CD14-positive monocyte (primary cell): ENCODE data around the gene ARL15. TPM values are rescaled to one million over a fixed set of nuclear protein-coding genes. Genes with fewer than 3 reads are reported as not detected.

Experiments used
- DNase-seq, 3 donors: peaks; one replicate each; pipeline ENCODE4 v3.0.0-alpha.2; 2011 to 2022
- H2AFZ ChIP-seq: 2 replicates; pipeline ENCODE4 v1.6.0; 2012; ENCODE audit warnings: mild to moderate bottlenecking, low read depth, low read length, inconsistent platforms; ENCODE audit not compliant: insufficient read depth, poor library complexity, severe bottlenecking
- H3K27ac ChIP-seq, 2 donors: 1 replicate in 1 of 2; 2 replicates in 1 of 2; pipeline ENCODE4 v1.5.1; 2012 to 2013; ENCODE audit warnings: low read length in 2 of 2, control low read depth in 1 of 2, inconsistent platforms in 1 of 2, low read depth in 1 of 2, mild to moderate bottlenecking in 1 of 2
- H3K27me3 ChIP-seq, 2 donors: one replicate each; pipeline versions ENCODE4 v1.6.0 to v1.6.1; 2011 to 2013; ENCODE audit warnings: low read length in 2 of 2; ENCODE audit not compliant: control insufficient read depth in 2 of 2, insufficient read depth in 2 of 2
- H3K36me3 ChIP-seq, 2 donors: replicated peaks in 1 of 2; 1 replicate in 1 of 2; 2 replicates in 1 of 2; pipeline versions ENCODE4 v1.5.1 to v1.6.1; 2012 to 2013; ENCODE audit warnings: low read length in 2 of 2, control low read depth in 1 of 2, inconsistent platforms in 1 of 2, mild to moderate bottlenecking in 1 of 2; ENCODE audit not compliant: insufficient read depth in 2 of 2, control insufficient read depth in 1 of 2
- H3K4me1 ChIP-seq, 2 donors: 1 replicate in 1 of 2; 2 replicates in 1 of 2; pipeline versions ENCODE4 v1.5.1 to v1.6.1; 2012 to 2013; ENCODE audit warnings: low read length in 2 of 2, control low read depth in 1 of 2, inconsistent platforms in 1 of 2, mild to moderate bottlenecking in 1 of 2, moderate library complexity in 1 of 2; ENCODE audit not compliant: insufficient read depth in 2 of 2, control insufficient read depth in 1 of 2
- H3K4me2 ChIP-seq: replicated peaks from 2 replicates; pipeline ENCODE3; 2012; ENCODE audit warnings: low read length, moderate library complexity, mild to moderate bottlenecking; ENCODE audit not compliant: poor library complexity, severe bottlenecking; ENCODE audit errors: extremely low read depth
- H3K4me3 ChIP-seq, 3 experiments: fragments of 200-600 bp in 1 of 3; sonication (generic) in 1 of 3; replicated peaks in 1 of 3; 1 replicate in 2 of 3; 2 replicates in 1 of 3; pipeline ENCODE4 v1.5.1; 2011 to 2013; ENCODE audit warnings: low read length in 3 of 3, mild to moderate bottlenecking in 3 of 3, control low read depth in 2 of 3, low read depth in 2 of 3, inconsistent platforms in 1 of 3, moderate library complexity in 1 of 3
- H3K79me2 ChIP-seq: 2 replicates; pipeline ENCODE4 v1.6.0; 2012; ENCODE audit warnings: mild to moderate bottlenecking, control low read depth, inconsistent platforms, low read length, moderate library complexity; ENCODE audit not compliant: insufficient read depth
- H3K9ac ChIP-seq: 2 replicates; pipeline ENCODE4 v1.6.0; 2017; ENCODE audit warnings: low read length, mild to moderate bottlenecking; ENCODE audit not compliant: insufficient read depth, poor library complexity, severe bottlenecking
- H3K9me3 ChIP-seq, 2 donors: replicated peaks in 1 of 2; 1 replicate in 1 of 2; 2 replicates in 1 of 2; pipeline versions ENCODE4 v1.5.1 to v1.6.1; 2012 to 2013; ENCODE audit warnings: low read length in 2 of 2, control low read depth in 1 of 2; ENCODE audit not compliant: control insufficient read depth in 1 of 2, insufficient read depth in 1 of 2
- H4K20me1 ChIP-seq: 2 replicates; pipeline ENCODE4 v1.6.0; 2012; ENCODE audit warnings: mild to moderate bottlenecking, low read length, control low read depth, moderate library complexity; ENCODE audit not compliant: insufficient read depth
- H3K27ac Mint-ChIP-seq, 7 donors: one replicate each; pipeline ENCODE4 v1.8.0; 2020; ENCODE audit warnings: mild to moderate bottlenecking in 7 of 7, mixed read lengths in 7 of 7, moderate library complexity in 6 of 7, inconsistent platforms in 2 of 7
- H3K27me3 Mint-ChIP-seq, 3 donors: one replicate each; pipeline ENCODE4 v1.8.0; 2021 to 2022; ENCODE audit warnings: low read depth in 3 of 3, mild to moderate bottlenecking in 3 of 3, mixed read lengths in 3 of 3, moderate library complexity in 3 of 3, inconsistent platforms in 1 of 3
- H3K36me3 Mint-ChIP-seq, 2 donors: one replicate each; pipeline ENCODE4 v1.8.0; 2020; ENCODE audit warnings: mixed read lengths in 2 of 2, inconsistent platforms in 1 of 2, mild to moderate bottlenecking in 1 of 2
- H3K4me1 Mint-ChIP-seq: one replicate; pipeline ENCODE4 v1.8.0; 2020; ENCODE audit warnings: mild to moderate bottlenecking, mixed read lengths
- H3K4me3 Mint-ChIP-seq, 2 donors: one replicate each; pipeline ENCODE4 v1.8.0; 2020; ENCODE audit warnings: mild to moderate bottlenecking in 2 of 2, mixed read lengths in 2 of 2, moderate library complexity in 1 of 2
- H3K9me3 Mint-ChIP-seq, 7 donors: one replicate each; pipeline ENCODE4 v1.8.0; 2020 to 2022; ENCODE audit warnings: mixed read lengths in 7 of 7, mild to moderate bottlenecking in 6 of 7, moderate library complexity in 6 of 7, inconsistent platforms in 2 of 7
- WGBS: methylation state at CpG from one replicate; pipeline ENCODE4 v1.1.5; 2013; ENCODE audit warnings: missing lambda C conversion rate; ENCODE audit not compliant: insufficient coverage; 5-methylcytosine and 5-hydroxymethylcytosine counted together
- intact Hi-C, 2 donors: fragments of 100-400 bp; cut with micrococcal nuclease; formaldehyde crosslinking; loops; one replicate each; pipeline versions ENCODE4 v1.15.0 to v1.15.1; 2023
- polyA plus RNA-seq, 3 donors: library from polyadenylated mRNA; depleted of rRNA in 1 of 3; unstranded in 2 of 3; stranded (reverse) in 1 of 3; fragments of 300-500 nt in 2 of 3; fragments of >200 nt in 1 of 3; fragmentation: Illumina TruSeq in 2 of 3; gene quantifications; 1 replicate in 2 of 3; 2 replicates in 1 of 3; pipeline ENCODE4 v1.2.3, GENCODE V29; 2012 to 2021
- TF ChIP-seq, protein P1 (sequence below): fragments of 200-600 bp; IDR thresholded peaks from one replicate; pipeline ENCODE4 v1.8.0; 2022; ENCODE audit warnings: antibody characterized with exemption, mild to moderate bottlenecking

Gene ARL15
- polyA plus RNA-seq, 3 donors: 10.5 to 27.6 (median 18.0) TPM

DNA sequence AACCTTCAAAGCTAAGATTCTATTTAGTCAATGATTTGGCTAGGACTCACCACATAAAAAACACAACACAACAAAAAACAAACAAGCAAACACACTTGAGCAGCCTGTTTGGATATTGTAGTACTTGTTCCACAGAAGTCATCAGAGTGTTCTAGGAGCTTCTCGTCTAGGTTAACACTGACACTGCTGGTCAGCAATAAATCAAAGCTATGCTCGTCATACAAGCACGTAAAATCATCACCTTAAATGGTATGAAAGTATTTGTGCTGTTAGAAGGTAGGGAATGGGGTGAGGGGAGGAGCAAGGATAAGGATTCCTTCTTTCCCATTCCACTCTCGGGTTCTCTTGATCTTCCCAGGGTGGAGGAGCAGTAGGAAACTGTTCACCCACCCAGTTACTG lies 88.0 kb downstream of the ARL15 start:
- H3K4me1 Mint-ChIP-seq: peaks cover 13% of the 10 kb centered on the region
- no peak for DNase-seq
- intact Hi-C loops: no loop called here
- H3K36me3 ChIP-seq: no peaks in the 10 kb centered on the region
- H3K4me3 ChIP-seq: no peak overlapping the region
- H3K4me1 ChIP-seq: no peaks in the 10 kb centered on the region
- no peak overlapping the region for H3K27ac ChIP-seq
- no peaks in the 10 kb centered on the region for H3K9me3 ChIP-seq
- TF ChIP-seq, protein P1, sequence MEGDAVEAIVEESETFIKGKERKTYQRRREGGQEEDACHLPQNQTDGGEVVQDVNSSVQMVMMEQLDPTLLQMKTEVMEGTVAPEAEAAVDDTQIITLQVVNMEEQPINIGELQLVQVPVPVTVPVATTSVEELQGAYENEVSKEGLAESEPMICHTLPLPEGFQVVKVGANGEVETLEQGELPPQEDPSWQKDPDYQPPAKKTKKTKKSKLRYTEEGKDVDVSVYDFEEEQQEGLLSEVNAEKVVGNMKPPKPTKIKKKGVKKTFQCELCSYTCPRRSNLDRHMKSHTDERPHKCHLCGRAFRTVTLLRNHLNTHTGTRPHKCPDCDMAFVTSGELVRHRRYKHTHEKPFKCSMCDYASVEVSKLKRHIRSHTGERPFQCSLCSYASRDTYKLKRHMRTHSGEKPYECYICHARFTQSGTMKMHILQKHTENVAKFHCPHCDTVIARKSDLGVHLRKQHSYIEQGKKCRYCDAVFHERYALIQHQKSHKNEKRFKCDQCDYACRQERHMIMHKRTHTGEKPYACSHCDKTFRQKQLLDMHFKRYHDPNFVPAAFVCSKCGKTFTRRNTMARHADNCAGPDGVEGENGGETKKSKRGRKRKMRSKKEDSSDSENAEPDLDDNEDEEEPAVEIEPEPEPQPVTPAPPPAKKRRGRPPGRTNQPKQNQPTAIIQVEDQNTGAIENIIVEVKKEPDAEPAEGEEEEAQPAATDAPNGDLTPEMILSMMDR: no peak
- no peaks in the 10 kb centered on the region for H3K36me3 Mint-ChIP-seq
- H3K4me2 ChIP-seq: no peak overlapping the region
- no peak overlapping the region for H2AFZ ChIP-seq
- H3K4me3 Mint-ChIP-seq: no peak overlapping the region
- peaks cover 0 to 1% (median 1%) of the 10 kb centered on the region in 3 donors for H3K27me3 Mint-ChIP-seq
- peaks cover 0 to 2% (median 0%) of the 10 kb centered on the region in 7 donors for H3K9me3 Mint-ChIP-seq
- no peak overlapping the region for H3K9ac ChIP-seq
- peaks cover 8% of the 10 kb centered on the region for H3K79me2 ChIP-seq
- H3K27ac Mint-ChIP-seq: no peak overlapping the region
- no peaks in the 10 kb centered on the region for H3K27me3 ChIP-seq
- whole genome bisulfite sequencing: no CpG with 5 or more reads among the region's 4 CpGs
- peaks cover 90% of the 10 kb centered on the region for H4K20me1 ChIP-seq

DNA sequence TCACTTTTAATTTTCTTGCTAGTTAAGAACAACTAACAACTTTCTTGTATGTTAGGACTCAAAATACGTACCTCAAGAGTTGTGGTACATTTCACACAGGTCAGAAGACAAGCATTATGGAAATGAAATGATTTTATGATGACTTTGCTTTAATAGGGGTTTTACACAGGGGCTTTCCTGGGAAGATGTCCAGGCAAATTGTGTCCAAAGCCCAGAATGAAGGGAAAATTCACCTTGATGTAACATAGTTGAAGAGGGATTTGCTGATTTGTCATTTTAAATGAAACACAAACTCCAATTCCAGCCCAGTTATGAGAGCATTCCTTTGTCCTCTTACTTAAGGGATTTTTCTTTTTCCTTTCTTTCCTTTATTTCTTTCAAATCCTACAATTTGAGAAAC lies 89.2 kb downstream of the ARL15 start:
- H3K9me3 ChIP-seq: no peaks in the 10 kb centered on the region
- peaks cover 0 to 1% (median 0%) of the 10 kb centered on the region in 3 donors for H3K27me3 Mint-ChIP-seq
- H3K4me3 ChIP-seq: no peak overlapping the region
- H3K4me2 ChIP-seq: no peak overlapping the region
- H3K4me1 Mint-ChIP-seq: peaks cover 10% of the 10 kb centered on the region
- no peak overlapping the region for H3K27ac ChIP-seq
- no peak overlapping the region for H3K4me3 Mint-ChIP-seq
- peaks cover 89% of the 10 kb centered on the region for H4K20me1 ChIP-seq
- peaks cover 0 to 2% (median 0%) of the 10 kb centered on the region in 7 donors for H3K9me3 Mint-ChIP-seq
- DNase-seq: no peak
- no peak overlapping the region for H3K27ac Mint-ChIP-seq
- WGBS: 83% methylated on average over 1 of the region's 1 CpG
- no peaks in the 10 kb centered on the region for H3K36me3 ChIP-seq
- no peaks in the 10 kb centered on the region for H3K27me3 ChIP-seq
- peaks cover 6% of the 10 kb centered on the region for H3K79me2 ChIP-seq
- no peak overlapping the region for H2AFZ ChIP-seq
- no peak overlapping the region for H3K9ac ChIP-seq
- TF ChIP-seq, protein P1: no peak
- intact Hi-C loops: no loop called here
- H3K36me3 Mint-ChIP-seq: no peaks in the 10 kb centered on the region
- H3K4me1 ChIP-seq: no peaks in the 10 kb centered on the region
